Testis (tissue), 2 donors: ENCODE results near the gene ORM1.

Source experiments
- POLR2A ChIP-seq: fragments of 450-650 bp; IDR thresholded peaks from one replicate; pipeline ENCODE4 v1.6.1; 2017; ENCODE audit warnings: antibody characterized with exemption, mild to moderate bottlenecking, moderate library complexity
- TF ChIP-seq, protein P1 (sequence below), 3 experiments: fragments of 450-650 bp in 2 of 3; fragments of 200-600 bp in 1 of 3; sonication (generic) in 1 of 3; IDR thresholded peaks; one replicate each; pipeline ENCODE4 v1.5.1; 2016 to 2019; ENCODE audit warnings: antibody characterized with exemption in 3 of 3, mild to moderate bottlenecking in 2 of 3, moderate library complexity in 1 of 3

DNA sequence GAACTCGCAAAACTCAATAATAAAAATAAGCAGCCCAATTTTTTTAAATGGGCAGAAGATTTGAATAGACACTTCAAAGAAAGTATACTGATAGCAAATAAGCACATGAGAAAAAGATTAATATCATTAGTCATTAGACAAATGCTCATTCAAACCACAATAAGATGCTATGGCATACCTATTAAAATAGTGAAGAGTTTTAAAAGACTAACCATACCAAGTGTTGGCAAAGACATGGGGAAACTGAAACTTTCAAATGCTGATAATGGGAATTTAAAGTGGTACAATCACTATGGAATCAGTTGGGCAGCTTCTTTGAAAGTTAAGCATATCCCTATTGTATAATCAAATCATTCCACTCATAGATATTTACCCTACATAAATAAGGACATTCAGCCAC lies 26.6 kb upstream of the ORM1 start:
- TF ChIP-seq, protein P1, sequence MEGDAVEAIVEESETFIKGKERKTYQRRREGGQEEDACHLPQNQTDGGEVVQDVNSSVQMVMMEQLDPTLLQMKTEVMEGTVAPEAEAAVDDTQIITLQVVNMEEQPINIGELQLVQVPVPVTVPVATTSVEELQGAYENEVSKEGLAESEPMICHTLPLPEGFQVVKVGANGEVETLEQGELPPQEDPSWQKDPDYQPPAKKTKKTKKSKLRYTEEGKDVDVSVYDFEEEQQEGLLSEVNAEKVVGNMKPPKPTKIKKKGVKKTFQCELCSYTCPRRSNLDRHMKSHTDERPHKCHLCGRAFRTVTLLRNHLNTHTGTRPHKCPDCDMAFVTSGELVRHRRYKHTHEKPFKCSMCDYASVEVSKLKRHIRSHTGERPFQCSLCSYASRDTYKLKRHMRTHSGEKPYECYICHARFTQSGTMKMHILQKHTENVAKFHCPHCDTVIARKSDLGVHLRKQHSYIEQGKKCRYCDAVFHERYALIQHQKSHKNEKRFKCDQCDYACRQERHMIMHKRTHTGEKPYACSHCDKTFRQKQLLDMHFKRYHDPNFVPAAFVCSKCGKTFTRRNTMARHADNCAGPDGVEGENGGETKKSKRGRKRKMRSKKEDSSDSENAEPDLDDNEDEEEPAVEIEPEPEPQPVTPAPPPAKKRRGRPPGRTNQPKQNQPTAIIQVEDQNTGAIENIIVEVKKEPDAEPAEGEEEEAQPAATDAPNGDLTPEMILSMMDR (IDR thresholded peaks at IDR 0.05): no peak
- no peak for TF ChIP-seq POLR2A
